Astrocyte (in vitro differentiated cells and primary cell): ENCODE results near the gene RAD51AP1. TPM values are rescaled to one million over a fixed set of nuclear protein-coding genes. Genes with fewer than 3 reads are reported as not detected.

Experiments used
- DNase-seq: peaks from one replicate; pipeline ENCODE4 v3.0.0-alpha.2; 2010; ENCODE audit warnings: low read depth
- FAIRE-seq: peaks from 2 replicates; lab custom pipeline; 2011; peaks lifted over from hg19 to GRCh38; lab: Jason Lieb, UNC
- H2AFZ ChIP-seq: 2 replicates; pipeline ENCODE4 v1.6.0; 2012; ENCODE audit warnings: low read depth, low read length, inconsistent platforms
- H3K27ac ChIP-seq: 2 replicates; pipeline ENCODE4 v1.5.1; 2011; ENCODE audit warnings: low read depth, low read length, inconsistent platforms
- H3K27me3 ChIP-seq: 2 replicates; pipeline ENCODE4 v1.6.0; 2011; ENCODE audit warnings: low read length, inconsistent platforms; ENCODE audit not compliant: insufficient read depth
- H3K36me3 ChIP-seq: 2 replicates; pipeline ENCODE4 v1.5.1; 2011; ENCODE audit warnings: low read length, inconsistent platforms; ENCODE audit not compliant: insufficient read depth
- H3K4me1 ChIP-seq: 2 replicates; pipeline ENCODE4 v1.5.1; 2011; ENCODE audit warnings: low read length, inconsistent platforms; ENCODE audit not compliant: insufficient read depth
- H3K4me2 ChIP-seq: 2 replicates; pipeline ENCODE4 v1.6.0; 2012; ENCODE audit warnings: low read length, inconsistent platforms
- H3K4me3 ChIP-seq: 2 replicates; pipeline ENCODE4 v1.5.1; 2011; ENCODE audit warnings: low read depth, mild to moderate bottlenecking, low read length, inconsistent platforms; ENCODE audit not compliant: insufficient read depth
- H3K79me2 ChIP-seq: 2 replicates; pipeline ENCODE4 v1.6.0; 2012; ENCODE audit warnings: mild to moderate bottlenecking, low read length, inconsistent platforms; ENCODE audit not compliant: insufficient read depth
- H3K9ac ChIP-seq: 2 replicates; pipeline ENCODE4 v1.6.0; 2012; ENCODE audit warnings: mild to moderate bottlenecking, low read length, inconsistent platforms
- H3K9me3 ChIP-seq: 2 replicates; pipeline ENCODE4 v1.5.1; 2012; ENCODE audit warnings: low read depth, mild to moderate bottlenecking, low read length, inconsistent platforms; ENCODE audit not compliant: insufficient read depth
- H4K20me1 ChIP-seq: 2 replicates; pipeline ENCODE4 v1.6.0; 2012; ENCODE audit warnings: low read length, inconsistent platforms; ENCODE audit not compliant: insufficient read depth
- H3K27ac Mint-ChIP-seq: one replicate; pipeline ENCODE4 v1.8.0; 2021; ENCODE audit warnings: mild to moderate bottlenecking, mixed read lengths; ENCODE audit not compliant: unreplicated experiment
- H3K27me3 Mint-ChIP-seq: one replicate; pipeline ENCODE4 v1.8.0; 2021; ENCODE audit warnings: low read depth, mixed read lengths; ENCODE audit not compliant: unreplicated experiment
- H3K36me3 Mint-ChIP-seq: one replicate; pipeline ENCODE4 v1.8.0; 2021; ENCODE audit warnings: low read depth, mixed read lengths; ENCODE audit not compliant: unreplicated experiment
- H3K4me1 Mint-ChIP-seq: one replicate; pipeline ENCODE4 v1.8.0; 2021; ENCODE audit warnings: low read depth, mixed read lengths; ENCODE audit not compliant: unreplicated experiment
- H3K4me3 Mint-ChIP-seq: one replicate; pipeline ENCODE4 v1.8.0; 2021; ENCODE audit warnings: mild to moderate bottlenecking, moderate library complexity, mixed read lengths; ENCODE audit not compliant: unreplicated experiment
- H3K9me3 Mint-ChIP-seq: one replicate; pipeline ENCODE4 v1.8.0; 2021; ENCODE audit warnings: mild to moderate bottlenecking, mixed read lengths; ENCODE audit not compliant: unreplicated experiment
- EZH2 ChIP-seq: IDR thresholded peaks from 2 replicates; pipeline ENCODE4 v1.6.1; 2012; ENCODE audit warnings: mild to moderate bottlenecking, low read length, inconsistent platforms; ENCODE audit not compliant: insufficient read depth
- total RNA-seq: library from RNA; stranded (reverse); gene quantifications from 2 replicates; pipeline ENCODE4 v1.2.1, GENCODE V29; 2021
- TF ChIP-seq, protein P1 (sequence below): IDR thresholded peaks from 2 replicates; pipeline ENCODE4 v1.5.1; 2011; ENCODE audit warnings: low read depth, mild to moderate bottlenecking, inconsistent platforms, low read length, moderate library complexity; ENCODE audit not compliant: insufficient read depth

The RAD51AP1 gene
- total RNA-seq, 1 donor from 2014 or later: 5.3 TPM

DNA sequence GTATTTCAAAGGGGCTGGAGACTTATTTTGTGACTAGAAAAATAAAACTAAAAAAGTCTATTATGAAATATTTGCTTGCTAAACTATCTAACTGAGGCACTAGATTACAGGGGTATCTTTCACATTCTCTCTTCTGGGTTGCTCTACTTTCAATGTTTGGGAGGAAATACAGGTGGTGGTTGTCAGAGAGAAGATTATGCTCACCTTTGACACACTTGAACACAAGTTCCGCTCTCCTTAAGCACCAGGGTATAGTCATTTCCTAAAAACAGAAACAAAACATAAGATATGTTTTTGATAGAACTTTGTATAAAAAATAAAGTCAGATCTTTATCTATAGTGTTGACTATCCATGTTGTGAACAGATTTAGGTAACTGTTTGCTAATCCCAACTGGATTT is 47.7 kb upstream of the RAD51AP1 start:
- H3K27me3 Mint-ChIP-seq: no peaks in the 10 kb centered on the region
- Histone ChIP-seq H3K4me2 (no peak overlapping the region), H3K27me3 (no peaks in the 10 kb centered on the region), H3K4me1 (no peaks in the 10 kb centered on the region), H3K79me2 (no peaks in the 10 kb centered on the region), H3K9me3 (no peaks in the 10 kb centered on the region), H3K36me3 (peaks cover 15% of the 10 kb centered on the region), H3K27ac (no peak overlapping the region), H4K20me1 (no peaks in the 10 kb centered on the region), H2AFZ (no peak overlapping the region), H3K9ac (no peak overlapping the region), H3K4me3 (no peak overlapping the region)
- H3K4me1 Mint-ChIP-seq: no peaks in the 10 kb centered on the region
- no peak for TF ChIP-seq EZH2
- TF ChIP-seq, protein P1, sequence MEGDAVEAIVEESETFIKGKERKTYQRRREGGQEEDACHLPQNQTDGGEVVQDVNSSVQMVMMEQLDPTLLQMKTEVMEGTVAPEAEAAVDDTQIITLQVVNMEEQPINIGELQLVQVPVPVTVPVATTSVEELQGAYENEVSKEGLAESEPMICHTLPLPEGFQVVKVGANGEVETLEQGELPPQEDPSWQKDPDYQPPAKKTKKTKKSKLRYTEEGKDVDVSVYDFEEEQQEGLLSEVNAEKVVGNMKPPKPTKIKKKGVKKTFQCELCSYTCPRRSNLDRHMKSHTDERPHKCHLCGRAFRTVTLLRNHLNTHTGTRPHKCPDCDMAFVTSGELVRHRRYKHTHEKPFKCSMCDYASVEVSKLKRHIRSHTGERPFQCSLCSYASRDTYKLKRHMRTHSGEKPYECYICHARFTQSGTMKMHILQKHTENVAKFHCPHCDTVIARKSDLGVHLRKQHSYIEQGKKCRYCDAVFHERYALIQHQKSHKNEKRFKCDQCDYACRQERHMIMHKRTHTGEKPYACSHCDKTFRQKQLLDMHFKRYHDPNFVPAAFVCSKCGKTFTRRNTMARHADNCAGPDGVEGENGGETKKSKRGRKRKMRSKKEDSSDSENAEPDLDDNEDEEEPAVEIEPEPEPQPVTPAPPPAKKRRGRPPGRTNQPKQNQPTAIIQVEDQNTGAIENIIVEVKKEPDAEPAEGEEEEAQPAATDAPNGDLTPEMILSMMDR: no peak
- DNase-seq (no peak), FAIRE-seq (no peak)
- no peak overlapping the region for H3K27ac Mint-ChIP-seq
- no peak overlapping the region for H3K4me3 Mint-ChIP-seq
- no peaks in the 10 kb centered on the region for H3K9me3 Mint-ChIP-seq
- H3K36me3 Mint-ChIP-seq: peaks cover 2% of the 10 kb centered on the region

- H3K4me2 ChIP-seq: no peak overlapping the region
- no peaks in the 10 kb centered on the region for H3K9me3 Mint-ChIP-seq
- H4K20me1 ChIP-seq: no peaks in the 10 kb centered on the region
- H3K9me3 ChIP-seq: no peaks in the 10 kb centered on the region
- DNase-seq: no peak
- no peak overlapping the region for H3K9ac ChIP-seq
- no peaks in the 10 kb centered on the region for H3K4me1 Mint-ChIP-seq
- H3K27ac ChIP-seq: no peak overlapping the region
- peaks cover 14% of the 10 kb centered on the region for H3K36me3 Mint-ChIP-seq
- H3K4me1 ChIP-seq: no peaks in the 10 kb centered on the region
- peaks cover 15% of the 10 kb centered on the region for H3K36me3 ChIP-seq
- H3K4me3 Mint-ChIP-seq: no peak overlapping the region
- H2AFZ ChIP-seq: no peak overlapping the region
- no peak for TF ChIP-seq EZH2
- TF ChIP-seq, protein P1: no peak
- H3K79me2 ChIP-seq: no peaks in the 10 kb centered on the region
- H3K27me3 ChIP-seq: no peaks in the 10 kb centered on the region
- no peak for FAIRE-seq
- no peaks in the 10 kb centered on the region for H3K27me3 Mint-ChIP-seq
- no peak overlapping the region for H3K27ac Mint-ChIP-seq
- no peak overlapping the region for H3K4me3 ChIP-seq
These were observed 42.4 kb upstream of the RAD51AP1 start for GRCh38 chr12:4496145-4496838.

- no peak overlapping the region for H2AFZ ChIP-seq
- H3K4me3 Mint-ChIP-seq: no peak overlapping the region
- peaks cover 20% of the 10 kb centered on the region for H3K36me3 ChIP-seq
- no peaks in the 10 kb centered on the region for H4K20me1 ChIP-seq
- H3K27me3 Mint-ChIP-seq: no peaks in the 10 kb centered on the region
- H3K9me3 Mint-ChIP-seq: no peaks in the 10 kb centered on the region
- no peaks in the 10 kb centered on the region for H3K4me1 Mint-ChIP-seq
- peaks cover 24% of the 10 kb centered on the region for H3K36me3 Mint-ChIP-seq
- DNase-seq: no peak
- no peak overlapping the region for H3K27ac ChIP-seq
- H3K79me2 ChIP-seq: no peaks in the 10 kb centered on the region
- no peak overlapping the region for H3K27ac Mint-ChIP-seq
- no peak overlapping the region for H3K4me2 ChIP-seq
- no peak for TF ChIP-seq EZH2
- TF ChIP-seq, protein P1: no peak
- no peaks in the 10 kb centered on the region for H3K4me1 ChIP-seq
- no peak overlapping the region for H3K9ac ChIP-seq
- no peak for FAIRE-seq
- no peaks in the 10 kb centered on the region for H3K27me3 ChIP-seq
- H3K9me3 ChIP-seq: no peaks in the 10 kb centered on the region
- no peak overlapping the region for H3K4me3 ChIP-seq
These were observed 39.5 kb upstream of the RAD51AP1 start for GRCh38 chr12:4499186-4499585.
